ENCODE data around the gene DNASE1L2.

Gene DNASE1L2

GRCh38 chr16:2211923-2212347 lies 24.3 kb upstream of the DNASE1L2 start:
- no peak overlapping the region for H3K9ac ChIP-seq (ENCODE audit: low read length)
- no peaks in the 10 kb centered on the region for H3K27me3 ChIP-seq (ENCODE audit: control insufficient read depth in 1 of 2, insufficient read depth in 2 of 2, low read length in 2 of 2)

GRCh38 chr16:2212362-2213324 lies 23.6 kb upstream of the DNASE1L2 start:
- H3K9me3 ChIP-seq (ENCODE audit: low read length) = no peaks in the 10 kb centered on the region
- peak overlapping the region in 1 of 2 donors; percentile 6 for H3K4me3 ChIP-seq (ENCODE audit: low read depth in 1 of 2, low read length in 2 of 2)
- H3K27ac ChIP-seq (ENCODE audit: low read depth, low read length) = no peak overlapping the region
- peaks cover 15% of the 10 kb centered on the region for H3K36me3 ChIP-seq (ENCODE audit: insufficient read depth, low read length)
- no peak overlapping the region for H3K9ac ChIP-seq (ENCODE audit: low read length)
- H3K27me3 ChIP-seq (ENCODE audit: control insufficient read depth in 1 of 2, insufficient read depth in 2 of 2, low read length in 2 of 2) = no peaks in the 10 kb centered on the region
- peaks cover 12% of the 10 kb centered on the region for H3K4me1 ChIP-seq (ENCODE audit: insufficient read depth, low read length)

More at GRCh38 chr16:2211923-2212347, 24.3 kb upstream of the DNASE1L2 start:
- Histone ChIP-seq H3K9me3 (ENCODE audit: low read length) (no peaks in the 10 kb centered on the region), H3K4me3 (ENCODE audit: low read depth in 1 of 2, low read length in 2 of 2) (no peak overlapping the region), H3K36me3 (ENCODE audit: insufficient read depth, low read length) (peaks cover 19% of the 10 kb centered on the region), H3K4me1 (ENCODE audit: insufficient read depth, low read length) (peaks cover 12% of the 10 kb centered on the region), H3K27ac (ENCODE audit: low read depth, low read length) (no peak overlapping the region)

GRCh38 chr16:2213817-2214718 lies 22.2 kb upstream of the DNASE1L2 start:
- Histone ChIP-seq H3K27ac (ENCODE audit: low read depth, low read length) (peak overlapping the region; percentile 78), H3K9ac (ENCODE audit: low read length) (peak overlapping the region; percentile 21), H3K36me3 (ENCODE audit: insufficient read depth, low read length) (peaks cover 2% of the 10 kb centered on the region), H3K9me3 (ENCODE audit: low read length) (no peaks in the 10 kb centered on the region), H3K4me3 (ENCODE audit: low read depth in 1 of 2, low read length in 2 of 2) (peak overlapping the region; percentile 63 to 80), H3K4me1 (ENCODE audit: insufficient read depth, low read length) (peaks cover 12% of the 10 kb centered on the region), H3K27me3 (ENCODE audit: control insufficient read depth in 1 of 2, insufficient read depth in 2 of 2, low read length in 2 of 2) (no peaks in the 10 kb centered on the region)

GRCh38 chr16:2214719-2214968 lies 21.6 kb upstream of the DNASE1L2 start, which contains the start of gene PGP:
TSS of gene PGP (minus strand) at chr16:2214840. CDS start at chr16:2214777, 63 bp downstream.
- peak within 1 kb of the TSS; percentile 21 for H3K9ac ChIP-seq (ENCODE audit: low read length)
- H3K4me1 ChIP-seq (ENCODE audit: insufficient read depth, low read length) = peaks cover 12% of the 10 kb centered on the region
- peak within 1 kb of the TSS; percentile 63 to 80 for H3K4me3 ChIP-seq (ENCODE audit: low read depth in 1 of 2, low read length in 2 of 2)
- no peaks in the 10 kb centered on the region for H3K9me3 ChIP-seq (ENCODE audit: low read length)
- peak within 1 kb of the TSS; percentile 88 for H3K27ac ChIP-seq (ENCODE audit: low read depth, low read length)
- H3K36me3 ChIP-seq (ENCODE audit: insufficient read depth, low read length) = no peaks in the 10 kb centered on the region
- no peaks in the 10 kb centered on the region for H3K27me3 ChIP-seq (ENCODE audit: control insufficient read depth in 1 of 2, insufficient read depth in 2 of 2, low read length in 2 of 2)

GRCh38 chr16:2216330-2216729 lies 19.9 kb upstream of the DNASE1L2 start:
- no peaks in the 10 kb centered on the region for H3K27me3 ChIP-seq (ENCODE audit: control insufficient read depth in 1 of 2, insufficient read depth in 2 of 2, low read length in 2 of 2)
- H3K27ac ChIP-seq (ENCODE audit: low read depth, low read length) = no peak overlapping the region
- H3K4me3 ChIP-seq (ENCODE audit: low read depth in 1 of 2, low read length in 2 of 2) = no peak overlapping the region

GRCh38 chr16:2223221-2223941 lies 12.9 kb upstream of the DNASE1L2 start, which contains the start of gene E4F1:
TSS of gene E4F1 (plus strand) at chr16:2223591. CDS start at chr16:2223614, 23 bp downstream.
- Histone ChIP-seq H3K9me3 (ENCODE audit: low read length) (no peaks in the 10 kb centered on the region), H3K9ac (ENCODE audit: low read length) (peak within 1 kb of the TSS; percentile 78), H3K27me3 (ENCODE audit: control insufficient read depth in 1 of 2, insufficient read depth in 2 of 2, low read length in 2 of 2) (no peaks in the 10 kb centered on the region), H3K4me3 (ENCODE audit: low read depth in 1 of 2, low read length in 2 of 2) (peak within 1 kb of the TSS; percentile 85 to 99), H3K4me1 (ENCODE audit: insufficient read depth, low read length) (peaks cover 21% of the 10 kb centered on the region), H3K36me3 (ENCODE audit: insufficient read depth, low read length) (no peaks in the 10 kb centered on the region), H3K27ac (ENCODE audit: low read depth, low read length) (peak within 1 kb of the TSS; percentile 94)

More at GRCh38 chr16:2216330-2216729, 19.9 kb upstream of the DNASE1L2 start:
- Histone ChIP-seq H3K9ac (ENCODE audit: low read length) (no peak overlapping the region), H3K4me1 (ENCODE audit: insufficient read depth, low read length) (peaks cover 12% of the 10 kb centered on the region), H3K9me3 (ENCODE audit: low read length) (no peaks in the 10 kb centered on the region), H3K36me3 (ENCODE audit: insufficient read depth, low read length) (no peaks in the 10 kb centered on the region)

- Histone ChIP-seq H3K4me1 (ENCODE audit: insufficient read depth, low read length) (peaks cover 21% of the 10 kb centered on the region), H3K27me3 (ENCODE audit: control insufficient read depth in 1 of 2, insufficient read depth in 2 of 2, low read length in 2 of 2) (no peaks in the 10 kb centered on the region), H3K9me3 (ENCODE audit: low read length) (no peaks in the 10 kb centered on the region), H3K27ac (ENCODE audit: low read depth, low read length) (peak overlapping the region; percentile 94), H3K9ac (ENCODE audit: low read length) (peak overlapping the region; percentile 78), H3K4me3 (ENCODE audit: low read depth in 1 of 2, low read length in 2 of 2) (peak overlapping the region; percentile 85 to 99), H3K36me3 (ENCODE audit: insufficient read depth, low read length) (peaks cover 4% of the 10 kb centered on the region)
Measured at GRCh38 chr16:2223942-2224486, 12.2 kb upstream of the DNASE1L2 start.

- Histone ChIP-seq H3K27ac (ENCODE audit: low read depth, low read length) (no peak overlapping the region), H3K9ac (ENCODE audit: low read length) (no peak overlapping the region), H3K9me3 (ENCODE audit: low read length) (no peaks in the 10 kb centered on the region), H3K27me3 (ENCODE audit: control insufficient read depth in 1 of 2, insufficient read depth in 2 of 2, low read length in 2 of 2) (no peaks in the 10 kb centered on the region), H3K4me1 (ENCODE audit: insufficient read depth, low read length) (peaks cover 21% of the 10 kb centered on the region), H3K36me3 (ENCODE audit: insufficient read depth, low read length) (peaks cover 19% of the 10 kb centered on the region), H3K4me3 (ENCODE audit: low read depth in 1 of 2, low read length in 2 of 2) (no peak overlapping the region)
Measured at GRCh38 chr16:2226245-2226793, 9.9 kb upstream of the DNASE1L2 start.

- no peak overlapping the region for H3K4me3 ChIP-seq (ENCODE audit: low read depth in 1 of 2, low read length in 2 of 2)
- peaks cover 21% of the 10 kb centered on the region for H3K4me1 ChIP-seq (ENCODE audit: insufficient read depth, low read length)
- H3K36me3 ChIP-seq (ENCODE audit: insufficient read depth, low read length) = peaks cover 25% of the 10 kb centered on the region
- H3K9me3 ChIP-seq (ENCODE audit: low read length) = no peaks in the 10 kb centered on the region
- no peak overlapping the region for H3K9ac ChIP-seq (ENCODE audit: low read length)
- H3K27ac ChIP-seq (ENCODE audit: low read depth, low read length) = no peak overlapping the region
- H3K27me3 ChIP-seq (ENCODE audit: control insufficient read depth in 1 of 2, insufficient read depth in 2 of 2, low read length in 2 of 2) = no peaks in the 10 kb centered on the region
Measured at GRCh38 chr16:2226918-2227317, 9.3 kb upstream of the DNASE1L2 start.

- Histone ChIP-seq H3K4me1 (ENCODE audit: insufficient read depth, low read length) (peaks cover 21% of the 10 kb centered on the region), H3K4me3 (ENCODE audit: low read depth in 1 of 2, low read length in 2 of 2) (no peak overlapping the region), H3K36me3 (ENCODE audit: insufficient read depth, low read length) (peaks cover 38% of the 10 kb centered on the region), H3K27ac (ENCODE audit: low read depth, low read length) (no peak overlapping the region), H3K9ac (ENCODE audit: low read length) (no peak overlapping the region), H3K27me3 (ENCODE audit: control insufficient read depth in 1 of 2, insufficient read depth in 2 of 2, low read length in 2 of 2) (peaks cover 0 to 8% of the 10 kb centered on the region in 2 donors), H3K9me3 (ENCODE audit: low read length) (no peaks in the 10 kb centered on the region)
Measured at GRCh38 chr16:2228161-2228824, 8.0 kb upstream of the DNASE1L2 start.
